Bronchial epithelial cell (primary cell): ENCODE results near the gene TNFAIP1. TPM values are rescaled to one million over a fixed set of nuclear protein-coding genes. Genes with fewer than 3 reads are reported as not detected.

Experiments
- DNase-seq: peaks from one replicate; pipeline ENCODE4 v3.0.0-alpha.2; 2010; ENCODE audit warnings: low read depth
- FAIRE-seq: peaks from 2 replicates; lab custom pipeline; 2011; peaks lifted over from hg19 to GRCh38; lab: Jason Lieb, UNC
- H3K27me3 ChIP-seq: 2 replicates; pipeline ENCODE4 v1.5.1; 2011; ENCODE audit warnings: low read length; ENCODE audit not compliant: control insufficient read depth, insufficient read depth
- H3K36me3 ChIP-seq: 2 replicates; pipeline ENCODE4 v1.5.1; 2011; ENCODE audit warnings: low read length; ENCODE audit not compliant: control insufficient read depth, insufficient read depth
- H3K4me3 ChIP-seq: 2 replicates; pipeline ENCODE4 v1.5.1; 2011; ENCODE audit warnings: mild to moderate bottlenecking, low read depth, low read length, control low read depth
- CTCF ChIP-seq: IDR thresholded peaks from 2 replicates; pipeline ENCODE4 v1.5.1; 2011; ENCODE audit warnings: mild to moderate bottlenecking, moderate library complexity, low read length, control low read depth, inconsistent platforms; ENCODE audit not compliant: insufficient read depth, severe bottlenecking
- total RNA-seq: library from RNA; depleted of rRNA; stranded (reverse); fragments of >200 nt; gene quantifications from 2 replicates; pipeline ENCODE4 v1.2.1, GENCODE V29; 2014

The TNFAIP1 gene
- total RNA-seq, 1 donor from 2014 or later: 29.0 TPM

- DNase-seq: peak; percentile 76
- FAIRE-seq: no peak
Measured at GRCh38 chr17:28327031-28327607, 8.4 kb upstream of the TNFAIP1 start.

GRCh38 chr17:28327709-28328108, 7.9 kb upstream of the TNFAIP1 start:
- Histone ChIP-seq H3K4me3 (no peak overlapping the region), H3K36me3 (peaks cover 7% of the 10 kb centered on the region), H3K27me3 (no peaks in the 10 kb centered on the region)
- no peak for DNase-seq
- FAIRE-seq: no peak
- no peak for TF ChIP-seq CTCF

More at GRCh38 chr17:28327031-28327607, 8.4 kb upstream of the TNFAIP1 start:
- Histone ChIP-seq H3K27me3 (no peaks in the 10 kb centered on the region), H3K4me3 (no peak overlapping the region), H3K36me3 (peaks cover 7% of the 10 kb centered on the region)
- TF ChIP-seq CTCF: no peak

- no peak for TF ChIP-seq CTCF
- Histone ChIP-seq H3K27me3 (no peaks in the 10 kb centered on the region), H3K4me3 (no peak overlapping the region), H3K36me3 (peaks cover 7% of the 10 kb centered on the region)
- DNase-seq: no peak
- FAIRE-seq: no peak
Measured at GRCh38 chr17:28328325-28328724, 7.2 kb upstream of the TNFAIP1 start.

- FAIRE-seq (no peak), DNase-seq (no peak)
- no peak overlapping the region for H3K4me3 ChIP-seq
- H3K27me3 ChIP-seq: no peaks in the 10 kb centered on the region
- TF ChIP-seq CTCF: no peak
- peaks cover 7% of the 10 kb centered on the region for H3K36me3 ChIP-seq
Measured at GRCh38 chr17:28330671-28331070, 4.9 kb upstream of the TNFAIP1 start.

- no peak overlapping the region for H3K4me3 ChIP-seq
- H3K27me3 ChIP-seq: no peaks in the 10 kb centered on the region
- H3K36me3 ChIP-seq: peaks cover 7% of the 10 kb centered on the region
- DNase-seq: no peak
- no peak for TF ChIP-seq CTCF
- FAIRE-seq: no peak
Measured at GRCh38 chr17:28331891-28332420, 3.6 kb upstream of the TNFAIP1 start.

GRCh38 chr17:28333083-28333746, 2.3 kb upstream of the TNFAIP1 start:
- no peak for TF ChIP-seq CTCF
- no peak for DNase-seq
- peaks cover 7% of the 10 kb centered on the region for H3K36me3 ChIP-seq
- no peak for FAIRE-seq
- H3K27me3 ChIP-seq: no peaks in the 10 kb centered on the region
- no peak overlapping the region for H3K4me3 ChIP-seq
